K562 (cell line): Measurements from ENCODE around the gene TRMU. TPM values are rescaled to one million over a fixed set of nuclear protein-coding genes. Genes with fewer than 3 reads are reported as not detected.

Experiments
- ELF4 ChIP-seq: fragments of 450-650 bp; formaldehyde crosslinking; IDR thresholded peaks from 2 replicates; pipeline ENCODE4 v1.4.0; 2022; ENCODE audit warnings: missing genetic modification characterization
- FOXK1 ChIP-seq: sonication (generic); formaldehyde crosslinking; IDR thresholded peaks from 2 replicates; pipeline ENCODE4 v1.8.0; 2022; ENCODE audit warnings: missing genetic modification reagents, mild to moderate bottlenecking, borderline replicate concordance
- RERE ChIP-seq: sonication (generic); formaldehyde crosslinking; IDR thresholded peaks from 2 replicates; pipeline ENCODE4 v1.8.0; 2023; ENCODE audit warnings: missing genetic modification reagents, mild to moderate bottlenecking, borderline replicate concordance
- ZNF274 ChIP-seq: IDR thresholded peaks from 2 replicates; pipeline ENCODE4 v1.6.1; 2011; ENCODE audit warnings: low read depth, mild to moderate bottlenecking, low read length, moderate library complexity, borderline replicate concordance
- polyA plus RNA-seq, 8 experiments: library from polyadenylated mRNA; depleted of rRNA in 4 of 8; stranded (reverse) in 5 of 8; unstranded in 3 of 8; fragments of >200 nt; fragmentation: Nextera tagmentation in 2 of 8; fragmentation: Illumina TruSeq in 1 of 8; extraction: Ambion mirVana in 2 of 8; extraction: Trizol in 1 of 8; gene quantifications; 2 replicates each; pipeline versions ENCODE4 v1.2.1 to v1.2.3, GENCODE V29; 2011 to 2014; ENCODE audit warnings: inconsistent platforms in 1 of 8, missing spikeins in 1 of 8
- total RNA-seq, 7 experiments: library from RNA; depleted of rRNA in 6 of 7; stranded (reverse); fragments of >200 nt in 6 of 7; fragmentation: Illumina TruSeq in 2 of 7; extraction: Trizol in 2 of 7; gene quantifications; 2 replicates each; pipeline versions ENCODE4 v1.2.1 to v1.2.3, GENCODE V29; 2011 to 2021; ENCODE audit warnings: low replicate concordance in 1 of 7
- TF ChIP-seq, protein P1 (sequence below): fragments of 200-600 bp; sonication (generic); IDR thresholded peaks from one replicate; pipeline ENCODE4 v1.6.1; 2012; ENCODE audit warnings: mild to moderate bottlenecking, low read depth, low read length, inconsistent platforms

Gene TRMU
- total and polyA plus RNA-seq, 9 of the 15 experiments (the other 6 are each of a cell fraction or from before 2014, with no cell fraction given) = 2.3 to 49.9 (median 35.3) TPM

GRCh38 chr22:46296257-46297150, 39.0 kb upstream of the TRMU start, which contains the start of gene GTSE1 (continued):
- TF ChIP-seq, protein P1, sequence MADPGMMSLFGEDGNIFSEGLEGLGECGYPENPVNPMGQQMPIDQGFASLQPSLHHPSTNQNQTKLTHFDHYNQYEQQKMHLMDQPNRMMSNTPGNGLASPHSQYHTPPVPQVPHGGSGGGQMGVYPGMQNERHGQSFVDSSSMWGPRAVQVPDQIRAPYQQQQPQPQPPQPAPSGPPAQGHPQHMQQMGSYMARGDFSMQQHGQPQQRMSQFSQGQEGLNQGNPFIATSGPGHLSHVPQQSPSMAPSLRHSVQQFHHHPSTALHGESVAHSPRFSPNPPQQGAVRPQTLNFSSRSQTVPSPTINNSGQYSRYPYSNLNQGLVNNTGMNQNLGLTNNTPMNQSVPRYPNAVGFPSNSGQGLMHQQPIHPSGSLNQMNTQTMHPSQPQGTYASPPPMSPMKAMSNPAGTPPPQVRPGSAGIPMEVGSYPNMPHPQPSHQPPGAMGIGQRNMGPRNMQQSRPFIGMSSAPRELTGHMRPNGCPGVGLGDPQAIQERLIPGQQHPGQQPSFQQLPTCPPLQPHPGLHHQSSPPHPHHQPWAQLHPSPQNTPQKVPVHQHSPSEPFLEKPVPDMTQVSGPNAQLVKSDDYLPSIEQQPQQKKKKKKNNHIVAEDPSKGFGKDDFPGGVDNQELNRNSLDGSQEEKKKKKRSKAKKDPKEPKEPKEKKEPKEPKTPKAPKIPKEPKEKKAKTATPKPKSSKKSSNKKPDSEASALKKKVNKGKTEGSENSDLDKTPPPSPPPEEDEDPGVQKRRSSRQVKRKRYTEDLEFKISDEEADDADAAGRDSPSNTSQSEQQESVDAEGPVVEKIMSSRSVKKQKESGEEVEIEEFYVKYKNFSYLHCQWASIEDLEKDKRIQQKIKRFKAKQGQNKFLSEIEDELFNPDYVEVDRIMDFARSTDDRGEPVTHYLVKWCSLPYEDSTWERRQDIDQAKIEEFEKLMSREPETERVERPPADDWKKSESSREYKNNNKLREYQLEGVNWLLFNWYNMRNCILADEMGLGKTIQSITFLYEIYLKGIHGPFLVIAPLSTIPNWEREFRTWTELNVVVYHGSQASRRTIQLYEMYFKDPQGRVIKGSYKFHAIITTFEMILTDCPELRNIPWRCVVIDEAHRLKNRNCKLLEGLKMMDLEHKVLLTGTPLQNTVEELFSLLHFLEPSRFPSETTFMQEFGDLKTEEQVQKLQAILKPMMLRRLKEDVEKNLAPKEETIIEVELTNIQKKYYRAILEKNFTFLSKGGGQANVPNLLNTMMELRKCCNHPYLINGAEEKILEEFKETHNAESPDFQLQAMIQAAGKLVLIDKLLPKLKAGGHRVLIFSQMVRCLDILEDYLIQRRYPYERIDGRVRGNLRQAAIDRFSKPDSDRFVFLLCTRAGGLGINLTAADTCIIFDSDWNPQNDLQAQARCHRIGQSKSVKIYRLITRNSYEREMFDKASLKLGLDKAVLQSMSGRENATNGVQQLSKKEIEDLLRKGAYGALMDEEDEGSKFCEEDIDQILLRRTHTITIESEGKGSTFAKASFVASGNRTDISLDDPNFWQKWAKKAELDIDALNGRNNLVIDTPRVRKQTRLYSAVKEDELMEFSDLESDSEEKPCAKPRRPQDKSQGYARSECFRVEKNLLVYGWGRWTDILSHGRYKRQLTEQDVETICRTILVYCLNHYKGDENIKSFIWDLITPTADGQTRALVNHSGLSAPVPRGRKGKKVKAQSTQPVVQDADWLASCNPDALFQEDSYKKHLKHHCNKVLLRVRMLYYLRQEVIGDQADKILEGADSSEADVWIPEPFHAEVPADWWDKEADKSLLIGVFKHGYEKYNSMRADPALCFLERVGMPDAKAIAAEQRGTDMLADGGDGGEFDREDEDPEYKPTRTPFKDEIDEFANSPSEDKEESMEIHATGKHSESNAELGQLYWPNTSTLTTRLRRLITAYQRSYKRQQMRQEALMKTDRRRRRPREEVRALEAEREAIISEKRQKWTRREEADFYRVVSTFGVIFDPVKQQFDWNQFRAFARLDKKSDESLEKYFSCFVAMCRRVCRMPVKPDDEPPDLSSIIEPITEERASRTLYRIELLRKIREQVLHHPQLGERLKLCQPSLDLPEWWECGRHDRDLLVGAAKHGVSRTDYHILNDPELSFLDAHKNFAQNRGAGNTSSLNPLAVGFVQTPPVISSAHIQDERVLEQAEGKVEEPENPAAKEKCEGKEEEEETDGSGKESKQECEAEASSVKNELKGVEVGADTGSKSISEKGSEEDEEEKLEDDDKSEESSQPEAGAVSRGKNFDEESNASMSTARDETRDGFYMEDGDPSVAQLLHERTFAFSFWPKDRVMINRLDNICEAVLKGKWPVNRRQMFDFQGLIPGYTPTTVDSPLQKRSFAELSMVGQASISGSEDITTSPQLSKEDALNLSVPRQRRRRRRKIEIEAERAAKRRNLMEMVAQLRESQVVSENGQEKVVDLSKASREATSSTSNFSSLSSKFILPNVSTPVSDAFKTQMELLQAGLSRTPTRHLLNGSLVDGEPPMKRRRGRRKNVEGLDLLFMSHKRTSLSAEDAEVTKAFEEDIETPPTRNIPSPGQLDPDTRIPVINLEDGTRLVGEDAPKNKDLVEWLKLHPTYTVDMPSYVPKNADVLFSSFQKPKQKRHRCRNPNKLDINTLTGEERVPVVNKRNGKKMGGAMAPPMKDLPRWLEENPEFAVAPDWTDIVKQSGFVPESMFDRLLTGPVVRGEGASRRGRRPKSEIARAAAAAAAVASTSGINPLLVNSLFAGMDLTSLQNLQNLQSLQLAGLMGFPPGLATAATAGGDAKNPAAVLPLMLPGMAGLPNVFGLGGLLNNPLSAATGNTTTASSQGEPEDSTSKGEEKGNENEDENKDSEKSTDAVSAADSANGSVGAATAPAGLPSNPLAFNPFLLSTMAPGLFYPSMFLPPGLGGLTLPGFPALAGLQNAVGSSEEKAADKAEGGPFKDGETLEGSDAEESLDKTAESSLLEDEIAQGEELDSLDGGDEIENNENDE = no peak
- TF ChIP-seq FOXK1 (CRISPR knock-in tag) = no peak
- no peak for TF ChIP-seq RERE (CRISPR knock-in tag)
- no peak for TF ChIP-seq ZNF274
- no peak for TF ChIP-seq ELF4 (CRISPR knock-in tag)
